K562 (cell line): ENCODE measurements around the gene PRPF6. TPM values are rescaled to one million over a fixed set of nuclear protein-coding genes. Genes with fewer than 3 reads are reported as not detected.

Source experiments
- BHLHE40 ChIP-seq: IDR thresholded peaks from 2 replicates; pipeline ENCODE4 v1.6.1; 2011; ENCODE audit warnings: low read length, improper control_type of control experiment
- C11orf30 ChIP-seq: fragments of 450-650 bp; IDR thresholded peaks from 2 replicates; pipeline ENCODE4 v1.6.1; 2016; ENCODE audit warnings: low read depth, mild to moderate bottlenecking
- CBFA2T3 ChIP-seq: fragments of 450-650 bp; IDR thresholded peaks from 2 replicates; pipeline ENCODE4 v1.6.1; 2017
- CHCHD3 ChIP-seq: fragments of 250-450 bp; sonication (Bioruptor Pico); IDR thresholded peaks from 2 replicates; pipeline ENCODE4 v2.1.2; 2022; ENCODE audit warnings: mild to moderate bottlenecking
- CREBBP ChIP-seq: IDR thresholded peaks from one replicate; pipeline ENCODE4 v1.6.1; 2012; ENCODE audit warnings: low read depth, mild to moderate bottlenecking, control low read depth, inconsistent platforms, low read length
- EP400 ChIP-seq: fragments of 450-650 bp; IDR thresholded peaks from 2 replicates; pipeline ENCODE4 v1.6.1; 2017; ENCODE audit warnings: antibody characterized with exemption, mild to moderate bottlenecking, moderate library complexity
- FOSL1 ChIP-seq: fragments of 200-800 bp; sonication (Bioruptor generic); conservative IDR thresholded peaks from 2 replicates; pipeline ENCODE4 v1.6.1; 2016; ENCODE audit warnings: missing genetic modification characterization, missing compliant biosample characterization
- HDAC1 ChIP-seq, 2 experiments: fragments of 450-650 bp; IDR thresholded peaks; 2 replicates each; pipeline ENCODE4 v1.6.1; 2016 to 2017; ENCODE audit warnings: inconsistent platforms in 1 of 2, mild to moderate bottlenecking in 1 of 2, moderate library complexity in 1 of 2
- KLF10 ChIP-seq: fragments of 250-450 bp; sonication (Bioruptor Pico); IDR thresholded peaks from 2 replicates; pipeline ENCODE4 v1.6.1; 2021; ENCODE audit warnings: matching md5 sums
- MBD2 ChIP-seq: sonication (generic); IDR thresholded peaks from 2 replicates; pipeline ENCODE4 v1.6.1; 2016; ENCODE audit warnings: low read depth, borderline replicate concordance
- MCM5 ChIP-seq: fragments of 450-650 bp; IDR thresholded peaks from 2 replicates; pipeline ENCODE4 v1.6.1; 2016; ENCODE audit warnings: low read depth
- PHF8 ChIP-seq: fragments of 200-600 bp; sonication (generic); IDR thresholded peaks from 2 replicates; pipeline ENCODE4 v1.6.1; 2012; ENCODE audit warnings: mixed run types, mild to moderate bottlenecking, inconsistent platforms, low read length, moderate library complexity, borderline replicate concordance
- RHOXF2B ChIP-seq: fragments of 250-450 bp; sonication (Bioruptor Pico); conservative IDR thresholded peaks from 2 replicates; pipeline ENCODE4 v1.5.1; 2021
- SLC30A9 ChIP-seq: fragments of 250-450 bp; sonication (Bioruptor Pico); IDR thresholded peaks from 2 replicates; pipeline ENCODE4 v1.8.0; 2022; ENCODE audit warnings: mild to moderate bottlenecking, moderate library complexity
- SMARCA5 ChIP-seq: fragments of 450-650 bp; IDR thresholded peaks from 2 replicates; pipeline ENCODE4 v1.6.1; 2016
- SREBF1 ChIP-seq: fragments of 150-350 bp; IDR thresholded peaks from 2 replicates; pipeline ENCODE4 v1.6.1; 2014; ENCODE audit warnings: antibody characterized with exemption, low read depth, low read length, borderline replicate concordance
- STAT5A ChIP-seq: IDR thresholded peaks from 2 replicates; pipeline ENCODE4 v1.6.1; 2012; ENCODE audit warnings: low read length, inconsistent platforms, borderline replicate concordance
- TCF7 ChIP-seq: sonication (generic); IDR thresholded peaks from 2 replicates; pipeline ENCODE4 v1.6.1; 2016; ENCODE audit warnings: antibody characterized with exemption, borderline replicate concordance
- YBX1 ChIP-seq: fragments of 450-650 bp; IDR thresholded peaks from 2 replicates; pipeline ENCODE4 v1.7.1; 2016; ENCODE audit warnings: mild to moderate bottlenecking
- ZNF134 ChIP-seq: fragments of 250-450 bp; sonication (Bioruptor Pico); conservative IDR thresholded peaks from 2 replicates; pipeline ENCODE4 v1.4.0; 2020
- ZNF316 ChIP-seq: fragments of 450-650 bp; IDR thresholded peaks from 2 replicates; pipeline ENCODE4 v1.6.1; 2016
- ZNF354B ChIP-seq: fragments of 250-450 bp; sonication (Bioruptor Pico); IDR thresholded peaks from 2 replicates; pipeline ENCODE4 v1.4.0; 2020
- ZNF408 ChIP-seq: fragments of 250-450 bp; sonication (Bioruptor Pico); IDR thresholded peaks from 2 replicates; pipeline ENCODE4 v1.4.0; 2020; ENCODE audit warnings: low read depth, mild to moderate bottlenecking, moderate library complexity
- ZNF561 ChIP-seq: fragments of 450-650 bp; formaldehyde crosslinking; conservative IDR thresholded peaks from 2 replicates; pipeline ENCODE4 v1.4.0; 2020; ENCODE audit warnings: mild to moderate bottlenecking, moderate library complexity
- ZNF586 ChIP-seq: fragments of 450-650 bp; formaldehyde crosslinking; conservative IDR thresholded peaks from 2 replicates; pipeline ENCODE4 v1.4.0; 2020; ENCODE audit warnings: mild to moderate bottlenecking, moderate library complexity
- polyA plus RNA-seq, 8 experiments: library from polyadenylated mRNA; depleted of rRNA in 4 of 8; stranded (reverse) in 5 of 8; unstranded in 3 of 8; fragments of >200 nt; fragmentation: Nextera tagmentation in 2 of 8; fragmentation: Illumina TruSeq in 1 of 8; extraction: Ambion mirVana in 2 of 8; extraction: Trizol in 1 of 8; gene quantifications; 2 replicates each; pipeline versions ENCODE4 v1.2.1 to v1.2.3, GENCODE V29; 2011 to 2014; ENCODE audit warnings: inconsistent platforms in 1 of 8, missing spikeins in 1 of 8
- total RNA-seq, 7 experiments: library from RNA; depleted of rRNA in 6 of 7; stranded (reverse); fragments of >200 nt in 6 of 7; fragmentation: Illumina TruSeq in 2 of 7; extraction: Trizol in 2 of 7; gene quantifications; 2 replicates each; pipeline versions ENCODE4 v1.2.1 to v1.2.3, GENCODE V29; 2011 to 2021; ENCODE audit warnings: low replicate concordance in 1 of 7
- TF ChIP-seq, protein P1 (sequence below): fragments of 250-450 bp; sonication (Bioruptor Pico); IDR thresholded peaks from 2 replicates; pipeline ENCODE4 v1.8.0; 2021; ENCODE audit warnings: moderate library complexity, mild to moderate bottlenecking, inconsistent platforms
- TF ChIP-seq, protein P2 (sequence below): fragments of 250-450 bp; sonication (Bioruptor Pico); IDR thresholded peaks from 2 replicates; pipeline ENCODE4 v1.8.0; 2021; ENCODE audit warnings: mild to moderate bottlenecking, moderate library complexity
- TF ChIP-seq, protein P3 (sequence below): fragments of 250-450 bp; sonication (Bioruptor Pico); IDR thresholded peaks from 2 replicates; pipeline ENCODE4 v1.8.0; 2022; ENCODE audit warnings: inconsistent platforms, mild to moderate bottlenecking, moderate library complexity, borderline replicate concordance

The PRPF6 gene
- total and polyA plus RNA-seq, 9 of the 15 experiments (the other 6 are each of a cell fraction or from before 2014, with no cell fraction given) = 4.2 to 83.2 (median 59.9) TPM

DNA sequence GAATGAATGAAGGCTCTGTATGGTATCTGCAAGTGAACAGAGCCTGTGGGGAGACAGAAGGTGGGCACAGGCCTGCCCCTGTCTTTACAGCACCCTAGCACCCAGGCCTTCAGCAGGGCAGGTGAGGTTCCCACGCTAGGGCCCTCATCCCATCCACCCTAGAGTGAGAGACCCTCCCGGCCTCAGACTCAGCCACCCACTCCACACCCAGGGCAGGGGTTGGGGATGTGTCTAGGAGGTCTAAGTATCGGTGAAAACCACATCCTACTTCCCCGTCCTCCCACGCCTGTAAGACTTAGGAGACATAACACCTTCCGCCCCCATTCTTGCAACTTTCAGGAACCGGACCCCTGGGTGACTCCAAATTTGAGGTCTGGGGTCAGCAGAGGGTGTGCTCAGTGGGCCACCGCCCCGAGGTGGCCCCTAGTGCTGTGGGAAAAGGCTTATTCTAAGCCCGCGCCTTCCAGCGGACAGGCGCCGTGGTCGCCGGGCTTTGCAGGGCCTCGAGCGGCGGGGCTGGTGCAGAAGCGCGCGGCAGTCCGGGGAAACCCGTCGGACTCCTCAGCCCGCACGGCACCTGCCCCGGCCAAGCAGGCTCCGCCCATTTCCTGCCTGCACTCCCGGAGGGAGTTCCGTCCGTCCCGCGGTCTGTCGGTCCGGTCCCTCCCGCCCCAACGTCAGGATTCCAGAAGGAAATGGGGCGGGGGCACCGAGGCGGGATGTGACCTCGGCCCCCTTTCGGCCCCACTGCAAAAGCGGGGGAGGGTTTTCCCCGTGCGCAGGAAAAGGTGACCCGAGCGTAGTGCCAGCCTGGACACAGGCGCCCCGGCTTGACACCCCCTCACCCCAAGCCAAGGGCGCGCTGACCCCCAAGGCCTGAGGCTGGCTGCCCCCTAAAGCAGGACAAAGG lies 2.4 kb upstream of the PRPF6 start (continued):
- TF ChIP-seq PHF8 = peak; percentile 41; the same call in 1 of the 2 replicates
- TF ChIP-seq SLC30A9 (CRISPR knock-in tag) = no peak
- TF ChIP-seq ZNF586 (CRISPR knock-in tag) = no peak
- no peak for TF ChIP-seq TCF7
- TF ChIP-seq, protein P1, sequence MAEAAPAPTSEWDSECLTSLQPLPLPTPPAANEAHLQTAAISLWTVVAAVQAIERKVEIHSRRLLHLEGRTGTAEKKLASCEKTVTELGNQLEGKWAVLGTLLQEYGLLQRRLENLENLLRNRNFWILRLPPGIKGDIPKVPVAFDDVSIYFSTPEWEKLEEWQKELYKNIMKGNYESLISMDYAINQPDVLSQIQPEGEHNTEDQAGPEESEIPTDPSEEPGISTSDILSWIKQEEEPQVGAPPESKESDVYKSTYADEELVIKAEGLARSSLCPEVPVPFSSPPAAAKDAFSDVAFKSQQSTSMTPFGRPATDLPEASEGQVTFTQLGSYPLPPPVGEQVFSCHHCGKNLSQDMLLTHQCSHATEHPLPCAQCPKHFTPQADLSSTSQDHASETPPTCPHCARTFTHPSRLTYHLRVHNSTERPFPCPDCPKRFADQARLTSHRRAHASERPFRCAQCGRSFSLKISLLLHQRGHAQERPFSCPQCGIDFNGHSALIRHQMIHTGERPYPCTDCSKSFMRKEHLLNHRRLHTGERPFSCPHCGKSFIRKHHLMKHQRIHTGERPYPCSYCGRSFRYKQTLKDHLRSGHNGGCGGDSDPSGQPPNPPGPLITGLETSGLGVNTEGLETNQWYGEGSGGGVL (CRISPR knock-in tag) = no peak
- TF ChIP-seq YBX1 = no peak
- no peak for TF ChIP-seq ZNF134
- TF ChIP-seq KLF10 (CRISPR knock-in tag) = no peak
- TF ChIP-seq CREBBP = no peak
- TF ChIP-seq BHLHE40 = peak; percentile 57
- TF ChIP-seq SREBF1 = no peak
- TF ChIP-seq HDAC1 (IDR thresholded peaks at IDR 0.05) = 0 out of 4 replicates have a peak, but pooled peaks of 1 of the 2 experiments have one; percentile 31
- no peak for TF ChIP-seq CHCHD3
- TF ChIP-seq ZNF354B (CRISPR knock-in tag) = no peak
- TF ChIP-seq, protein P2, sequence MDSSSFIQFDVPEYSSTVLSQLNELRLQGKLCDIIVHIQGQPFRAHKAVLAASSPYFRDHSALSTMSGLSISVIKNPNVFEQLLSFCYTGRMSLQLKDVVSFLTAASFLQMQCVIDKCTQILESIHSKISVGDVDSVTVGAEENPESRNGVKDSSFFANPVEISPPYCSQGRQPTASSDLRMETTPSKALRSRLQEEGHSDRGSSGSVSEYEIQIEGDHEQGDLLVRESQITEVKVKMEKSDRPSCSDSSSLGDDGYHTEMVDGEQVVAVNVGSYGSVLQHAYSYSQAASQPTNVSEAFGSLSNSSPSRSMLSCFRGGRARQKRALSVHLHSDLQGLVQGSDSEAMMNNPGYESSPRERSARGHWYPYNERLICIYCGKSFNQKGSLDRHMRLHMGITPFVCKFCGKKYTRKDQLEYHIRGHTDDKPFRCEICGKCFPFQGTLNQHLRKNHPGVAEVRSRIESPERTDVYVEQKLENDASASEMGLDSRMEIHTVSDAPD (CRISPR knock-in tag) = no peak
- 0 out of 2 replicates have a peak, but pooled peaks have one; percentile 5 for TF ChIP-seq FOSL1 (tag)
- no peak for TF ChIP-seq ZNF561 (CRISPR knock-in tag)
- TF ChIP-seq MCM5 = no peak
- TF ChIP-seq C11orf30 = no peak
- TF ChIP-seq, protein P3, sequence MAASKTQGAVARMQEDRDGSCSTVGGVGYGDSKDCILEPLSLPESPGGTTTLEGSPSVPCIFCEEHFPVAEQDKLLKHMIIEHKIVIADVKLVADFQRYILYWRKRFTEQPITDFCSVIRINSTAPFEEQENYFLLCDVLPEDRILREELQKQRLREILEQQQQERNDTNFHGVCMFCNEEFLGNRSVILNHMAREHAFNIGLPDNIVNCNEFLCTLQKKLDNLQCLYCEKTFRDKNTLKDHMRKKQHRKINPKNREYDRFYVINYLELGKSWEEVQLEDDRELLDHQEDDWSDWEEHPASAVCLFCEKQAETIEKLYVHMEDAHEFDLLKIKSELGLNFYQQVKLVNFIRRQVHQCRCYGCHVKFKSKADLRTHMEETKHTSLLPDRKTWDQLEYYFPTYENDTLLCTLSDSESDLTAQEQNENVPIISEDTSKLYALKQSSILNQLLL (CRISPR knock-in tag) = no peak
- no peak for TF ChIP-seq CBFA2T3
- no peak for TF ChIP-seq ZNF316
- TF ChIP-seq ZNF408 (CRISPR knock-in tag) = no peak
- TF ChIP-seq SMARCA5 = no peak
- no peak for TF ChIP-seq STAT5A
- TF ChIP-seq EP400 = 0 out of 2 replicates have a peak, but pooled peaks have one; percentile 12
- TF ChIP-seq MBD2 = 0 out of 2 replicates have a peak, but pooled peaks have one; percentile 22
- no peak for TF ChIP-seq RHOXF2B (CRISPR knock-in tag)
